Muscle layer of duodenum (tissue), 2 donors: ENCODE measurements around the gene DIRAS3.
"Not testable (repeated sequence)": the region's sequence is repeated elsewhere in the genome, so short reads cannot be mapped to it uniquely, and the experiment has no call there.

Experiments
- H3K27ac ChIP-seq: one replicate; pipeline ENCODE4 v1.7.0; 2013; ENCODE audit warnings: mild to moderate bottlenecking, low read length
- H3K27me3 ChIP-seq: one replicate; pipeline ENCODE4 v1.7.0; 2013; ENCODE audit warnings: low read depth, mild to moderate bottlenecking, control low read depth, low read length
- H3K36me3 ChIP-seq, 2 donors: one replicate each; pipeline ENCODE4 v1.7.0; 2013; ENCODE audit warnings: low read length in 2 of 2, control low read depth in 1 of 2, mild to moderate bottlenecking in 1 of 2; ENCODE audit not compliant: insufficient read depth in 2 of 2, control insufficient read depth in 1 of 2
- H3K4me1 ChIP-seq, 2 donors: one replicate each; pipeline ENCODE4 v1.7.0; 2013; ENCODE audit warnings: low read length in 2 of 2, mild to moderate bottlenecking in 2 of 2, control low read depth in 1 of 2, moderate library complexity in 1 of 2; ENCODE audit not compliant: insufficient read depth in 2 of 2, control insufficient read depth in 1 of 2
- H3K4me3 ChIP-seq, 2 donors: one replicate each; pipeline ENCODE4 v1.7.0; 2013; ENCODE audit warnings: low read length in 2 of 2, low read depth in 1 of 2, mild to moderate bottlenecking in 1 of 2
- H3K9me3 ChIP-seq, 2 donors: one replicate each; pipeline ENCODE4 v1.7.0; 2013; ENCODE audit warnings: low read length in 2 of 2, control low read depth in 1 of 2, mild to moderate bottlenecking in 1 of 2; ENCODE audit not compliant: control insufficient read depth in 1 of 2
- donor health status: healthy.

Gene DIRAS3

GRCh38 chr1:68049941-68050878 is at the start of gene DIRAS3:
TSS of gene DIRAS3 (minus strand) at chr1:68050627. CDS start at chr1:68047297, 3,330 bp downstream.
- Histone ChIP-seq H3K4me3 (peak within 1 kb of the TSS; percentile 64 to 65), H3K27me3 (no peaks in the 10 kb centered on the region), H3K4me1 (no peaks in the 10 kb centered on the region), H3K36me3 (peaks cover 0 to 9% of the 10 kb centered on the region in 2 donors), H3K9me3 (no peaks in the 10 kb centered on the region), H3K27ac (no peak within 1 kb of the TSS)

- peaks cover 0 to 3% of the 10 kb centered on the region in 2 donors for H3K36me3 ChIP-seq
- no peak overlapping the region for H3K27ac ChIP-seq
- no peaks in the 10 kb centered on the region for H3K27me3 ChIP-seq
- no peak overlapping the region for H3K4me3 ChIP-seq
- H3K4me1 ChIP-seq = no peaks in the 10 kb centered on the region
- H3K9me3 ChIP-seq = no peaks in the 10 kb centered on the region
Measured at GRCh38 chr1:68093737-68094136, 43.3 kb upstream of the DIRAS3 start.

GRCh38 chr1:68087184-68087583 is 36.8 kb upstream of the DIRAS3 start:
- H3K9me3 ChIP-seq = no peaks in the 10 kb centered on the region
- no peaks in the 10 kb centered on the region for H3K4me1 ChIP-seq
- H3K27me3 ChIP-seq = no peaks in the 10 kb centered on the region
- H3K4me3 ChIP-seq = no peak overlapping the region
- no peaks in the 10 kb centered on the region for H3K36me3 ChIP-seq
- H3K27ac ChIP-seq = no peak overlapping the region

GRCh38 chr1:68085752-68086151 is 35.3 kb upstream of the DIRAS3 start:
- Histone ChIP-seq H3K27me3 (no peaks in the 10 kb centered on the region), H3K9me3 (no peaks in the 10 kb centered on the region), H3K36me3 (no peaks in the 10 kb centered on the region), H3K27ac (no peak overlapping the region), H3K4me1 (no peaks in the 10 kb centered on the region), H3K4me3 (no peak overlapping the region)

- Histone ChIP-seq H3K4me1 (no peaks in the 10 kb centered on the region), H3K27ac (no peak overlapping the region), H3K27me3 (no peaks in the 10 kb centered on the region), H3K4me3 (no peak overlapping the region), H3K9me3 (no peaks in the 10 kb centered on the region), H3K36me3 (no peaks in the 10 kb centered on the region)
Measured at GRCh38 chr1:68083686-68084085, 33.3 kb upstream of the DIRAS3 start.

GRCh38 chr1:68081775-68082283 is 31.4 kb upstream of the DIRAS3 start:
- H3K4me1 ChIP-seq = no peaks in the 10 kb centered on the region
- H3K4me3 ChIP-seq = no peak overlapping the region
- H3K27me3 ChIP-seq = no peaks in the 10 kb centered on the region
- no peak overlapping the region for H3K27ac ChIP-seq
- H3K9me3 ChIP-seq = no peaks in the 10 kb centered on the region
- H3K36me3 ChIP-seq = no peaks in the 10 kb centered on the region

- Histone ChIP-seq H3K27ac (no peak overlapping the region), H3K9me3 (no peaks in the 10 kb centered on the region), H3K36me3 (no peaks in the 10 kb centered on the region), H3K4me1 (no peaks in the 10 kb centered on the region), H3K4me3 (no peak overlapping the region), H3K27me3 (no peaks in the 10 kb centered on the region)
Measured at GRCh38 chr1:68078647-68079046, 28.2 kb upstream of the DIRAS3 start.

GRCh38 chr1:68074472-68074871 is 24.0 kb upstream of the DIRAS3 start:
- Histone ChIP-seq H3K4me3 (no peak overlapping the region), H3K27me3 (no peaks in the 10 kb centered on the region), H3K4me1 (no peaks in the 10 kb centered on the region), H3K36me3 (no peaks in the 10 kb centered on the region), H3K27ac (no peak overlapping the region), H3K9me3 (no peaks in the 10 kb centered on the region)

- H3K27me3 ChIP-seq = no peaks in the 10 kb centered on the region
- no peaks in the 10 kb centered on the region for H3K4me1 ChIP-seq
- H3K27ac ChIP-seq = no peak overlapping the region
- peaks cover 0 to 5% of the 10 kb centered on the region in 2 donors for H3K9me3 ChIP-seq
- no peaks in the 10 kb centered on the region for H3K36me3 ChIP-seq
- no peak overlapping the region for H3K4me3 ChIP-seq
Measured at GRCh38 chr1:68065766-68066165, 15.3 kb upstream of the DIRAS3 start.

GRCh38 chr1:68058053-68058452 is 7.6 kb upstream of the DIRAS3 start:
- H3K4me3 ChIP-seq, H3K9me3 ChIP-seq, H3K27me3 ChIP-seq, H3K27ac ChIP-seq, H3K4me1 ChIP-seq, H3K36me3 ChIP-seq: not testable (repeated sequence)

GRCh38 chr1:68057564-68057963 is 7.1 kb upstream of the DIRAS3 start:
- no peak overlapping the region for H3K27ac ChIP-seq
- no peaks in the 10 kb centered on the region for H3K27me3 ChIP-seq
- H3K4me3 ChIP-seq = no peak overlapping the region
- no peaks in the 10 kb centered on the region for H3K4me1 ChIP-seq
- peaks cover 0 to 2% of the 10 kb centered on the region in 2 donors for H3K9me3 ChIP-seq
- no peaks in the 10 kb centered on the region for H3K36me3 ChIP-seq
